HG03342 (cell line): ENCODE measurements around the gene RBPJ.
A peak's percentile ranks its signal among the peaks of the same experiment; 100 is the strongest.
"Not testable (repeated sequence)": the region's sequence is repeated elsewhere in the genome, so short reads cannot be mapped to it uniquely, and the experiment has no call there.

ENCODE experiments used
- ATAC-seq: cut with Tn5 transposase; IDR thresholded peaks from one replicate; pipeline ENCODE4 v1.9.1; 2021; ENCODE audit warnings: mild to moderate bottlenecking, moderate library complexity; ENCODE audit not compliant: unreplicated experiment

The RBPJ gene

DNA sequence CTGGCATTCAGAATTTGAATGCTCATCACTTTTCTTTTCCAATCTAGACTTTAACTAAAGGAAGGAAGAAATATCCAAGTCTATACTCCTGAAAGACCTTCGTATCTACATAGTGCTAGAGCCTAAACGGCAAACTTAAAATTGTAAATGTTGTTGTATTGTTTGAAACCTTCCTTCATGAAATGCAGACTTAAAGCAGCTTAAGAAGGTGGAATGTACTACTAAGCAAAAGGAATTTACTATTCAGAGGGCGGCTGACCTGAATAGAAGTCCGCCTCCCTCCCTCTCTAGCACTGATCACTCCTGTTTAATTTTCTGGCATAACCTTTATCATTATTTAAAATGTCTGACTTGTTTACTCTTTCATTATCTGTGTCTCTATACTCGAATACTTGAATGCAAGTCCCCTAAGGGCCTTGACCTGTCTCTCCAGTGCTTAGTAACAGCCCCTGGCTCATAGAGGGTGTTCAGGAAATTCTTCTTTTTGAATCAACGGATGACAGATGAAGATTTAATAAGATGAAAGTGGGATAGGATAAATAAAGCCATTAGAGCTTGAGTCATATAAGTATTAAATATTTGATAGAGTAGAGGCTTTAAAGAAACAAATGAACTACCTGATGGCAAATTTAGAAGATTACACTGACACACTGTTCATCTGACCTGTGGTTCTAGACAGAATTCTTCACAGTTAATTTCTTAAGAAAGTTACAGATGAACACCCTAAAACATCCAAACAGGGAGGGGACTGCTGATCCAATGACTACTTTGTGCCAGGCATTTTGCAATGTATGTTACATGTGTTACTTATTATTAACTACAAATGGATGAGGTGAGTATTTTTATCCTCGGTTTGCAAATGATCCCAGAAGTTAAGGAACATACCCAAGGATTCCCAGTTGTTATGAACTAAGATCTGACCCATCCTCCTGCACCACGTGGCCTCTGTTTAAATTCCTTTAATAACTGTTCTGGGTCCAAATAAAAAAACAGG, 20.2 kb upstream of the RBPJ start:
- ATAC-seq: no peak

DNA sequence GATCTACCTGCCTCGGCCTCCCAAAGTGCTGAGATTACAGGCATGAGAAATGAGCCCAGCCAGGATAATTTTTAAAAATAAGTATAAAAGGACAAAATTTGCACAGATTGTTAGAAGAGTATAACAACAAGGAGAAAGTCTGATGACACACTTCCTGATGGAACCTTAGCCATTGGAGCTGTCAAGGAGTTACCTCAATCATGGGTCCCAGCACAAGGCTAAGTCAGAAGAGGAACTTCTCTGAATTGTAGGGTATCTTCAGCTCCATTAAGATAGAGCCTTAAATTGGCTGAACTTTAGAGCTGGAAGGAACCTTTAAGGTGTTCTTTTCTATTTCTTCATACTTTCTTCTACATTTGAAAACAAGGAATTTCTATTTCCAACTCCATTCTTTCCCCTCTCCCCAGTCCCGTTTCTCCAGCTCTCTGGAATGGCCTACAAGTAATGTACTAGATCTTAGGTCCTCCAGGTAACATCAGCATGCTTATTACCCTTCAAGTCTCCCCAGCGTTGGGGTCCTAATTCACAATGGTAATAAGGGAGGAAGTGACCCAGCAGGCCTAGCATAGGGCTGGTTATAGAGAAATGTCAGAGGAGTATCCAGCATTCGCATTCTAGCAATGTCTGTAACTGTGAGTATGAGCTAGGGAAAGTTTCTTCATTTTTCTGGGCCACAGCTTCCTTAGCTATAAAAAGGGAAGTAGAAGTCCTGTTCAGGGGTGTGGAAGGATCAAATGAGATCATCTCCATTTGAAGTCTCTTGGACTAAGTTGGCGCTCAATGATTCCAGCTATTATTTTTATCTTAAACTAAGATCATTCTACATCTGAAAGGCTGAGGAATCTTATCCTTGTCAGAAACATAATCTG, 18.5 kb upstream of the RBPJ start:
- no peak for ATAC-seq

DNA sequence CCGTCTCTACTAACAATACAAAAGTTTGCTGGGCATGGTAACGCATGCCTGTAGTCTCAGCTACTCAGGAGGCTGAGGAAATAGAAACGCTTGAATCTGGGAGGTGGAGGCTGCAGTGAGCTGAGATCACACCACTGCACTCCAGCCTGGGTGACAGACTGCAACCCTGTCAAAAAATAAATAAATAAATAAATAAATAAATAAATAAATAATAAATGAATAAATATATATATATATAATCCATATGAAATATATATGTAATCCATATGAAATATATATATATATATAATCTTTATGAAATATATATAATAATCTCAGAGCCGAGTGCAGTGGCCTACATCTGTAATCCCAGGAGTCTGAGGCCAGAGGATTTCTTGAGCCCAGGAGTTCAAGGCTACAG, 17.8 kb upstream of the RBPJ start:
- ATAC-seq: no peak

DNA sequence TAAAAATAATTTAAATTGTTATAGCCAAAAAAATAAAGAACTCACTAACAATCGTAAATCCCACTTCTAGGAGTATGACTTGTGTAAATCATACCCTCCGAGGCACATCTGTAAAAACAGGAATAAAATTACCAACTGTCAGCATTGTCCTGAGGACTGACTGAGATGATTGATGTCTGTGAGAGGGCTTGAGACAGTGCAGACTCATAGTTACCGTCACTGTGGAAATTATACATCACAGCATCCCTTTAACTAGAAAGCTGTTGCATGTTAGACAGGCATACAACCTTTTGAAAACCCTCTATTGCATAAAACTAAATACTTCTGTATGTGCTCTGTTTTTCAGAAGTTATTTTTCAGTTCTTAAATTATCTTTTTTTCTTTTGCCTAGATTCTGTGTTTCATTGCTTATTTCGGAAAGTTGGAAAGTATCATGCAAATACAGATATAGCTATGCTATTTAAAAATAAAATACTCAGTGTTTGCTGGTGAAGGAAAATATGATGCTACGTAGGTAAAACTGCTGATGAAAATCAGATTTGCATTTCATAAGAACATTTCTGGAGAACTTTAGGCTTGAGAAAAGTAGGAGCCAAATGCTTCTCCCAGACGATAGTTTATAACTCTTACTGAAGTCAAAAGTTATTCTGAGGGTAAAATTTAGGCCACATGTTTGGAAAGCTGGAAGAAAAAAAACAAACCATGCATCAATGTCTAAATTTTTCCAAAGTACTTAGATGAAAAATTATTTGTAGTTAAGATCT, 13.6 kb upstream of the RBPJ start:
- no peak for ATAC-seq

DNA sequence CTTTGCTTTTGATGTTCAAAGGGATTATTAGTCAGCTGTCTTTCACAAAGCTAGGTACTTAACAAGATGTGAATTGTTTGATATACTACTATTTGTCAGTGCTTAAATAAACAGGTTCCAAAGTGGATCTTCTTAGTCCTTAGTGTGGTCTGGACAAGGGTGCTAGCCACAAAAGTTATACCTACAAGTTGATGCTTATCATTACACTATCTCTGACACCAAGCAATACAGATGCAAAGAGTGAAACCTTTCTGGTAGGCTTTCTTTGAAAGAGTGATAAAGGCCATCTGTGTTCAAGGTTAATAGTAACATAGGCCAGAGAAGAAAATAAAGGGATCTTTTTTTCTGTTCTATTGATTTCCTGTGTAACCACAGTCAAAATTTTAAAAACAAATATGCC, 12.2 kb upstream of the RBPJ start:
- ATAC-seq: no peak

DNA sequence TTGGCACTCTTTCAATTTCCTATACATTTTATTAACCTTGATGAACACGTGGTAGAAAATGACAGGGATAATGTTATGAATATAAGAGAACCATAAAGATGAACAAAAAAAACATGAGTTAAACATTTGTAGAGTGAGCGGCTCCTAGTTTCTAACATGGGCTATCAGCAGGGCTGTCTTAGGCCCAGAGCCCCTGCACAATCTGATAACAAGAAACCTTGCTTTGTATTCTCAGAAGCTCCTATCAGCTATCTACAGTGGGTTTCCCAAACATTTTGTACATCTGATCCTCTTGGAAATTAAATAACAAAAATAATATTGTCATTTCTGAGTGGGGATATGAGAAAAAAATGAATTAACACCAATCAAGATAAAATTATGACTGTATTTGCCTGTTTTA, 10.6 kb upstream of the RBPJ start:
- ATAC-seq: no peak

DNA sequence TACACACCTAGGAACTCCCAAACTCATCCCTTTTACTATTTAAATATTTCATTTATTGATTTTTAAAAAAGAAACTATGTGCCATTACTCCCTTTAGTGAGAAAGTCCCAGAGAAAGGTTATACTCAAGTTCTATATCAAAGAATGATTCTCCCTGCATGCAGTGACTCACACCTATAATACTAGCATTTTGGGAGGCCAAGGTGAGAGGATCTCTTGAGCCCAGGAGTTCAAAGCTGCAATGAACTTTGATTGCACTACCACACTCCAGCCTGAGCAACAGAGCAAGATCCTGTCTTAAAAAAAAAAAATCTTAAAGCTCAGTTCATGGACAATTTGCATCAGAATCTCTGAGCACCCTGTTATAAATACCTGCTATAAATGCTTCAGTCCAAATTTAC, 9.2 kb upstream of the RBPJ start:
- ATAC-seq: no peak

DNA sequence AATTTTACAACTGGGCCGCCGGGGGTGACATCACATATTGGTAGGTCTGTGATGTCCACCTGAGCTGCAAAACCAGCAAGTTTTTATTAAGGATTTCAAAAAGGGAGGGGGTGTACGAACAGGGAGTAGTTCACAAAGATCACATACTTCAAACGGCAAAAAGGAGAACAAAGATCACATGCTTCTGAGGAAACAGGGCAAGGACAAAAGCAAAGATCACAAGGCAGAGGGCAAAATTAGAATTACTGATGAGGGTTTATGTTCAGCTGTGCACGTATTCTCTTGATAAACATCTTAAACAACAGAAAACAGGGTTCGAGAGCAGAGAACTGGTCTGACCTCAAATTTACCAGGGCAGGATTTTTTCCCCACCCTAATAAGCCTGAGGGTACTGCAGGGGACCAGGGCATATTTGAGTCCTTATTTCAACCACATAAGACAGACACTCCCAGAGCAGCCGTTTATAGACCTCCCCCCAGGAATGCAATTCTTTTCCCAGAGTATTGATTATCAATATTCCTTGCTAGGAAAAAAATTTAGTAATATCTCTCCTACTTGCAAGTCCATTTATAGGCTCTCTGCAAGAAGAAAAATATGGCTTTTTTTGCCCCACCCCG, 5.4 kb upstream of the RBPJ start:
- ATAC-seq: not testable (repeated sequence)

DNA sequence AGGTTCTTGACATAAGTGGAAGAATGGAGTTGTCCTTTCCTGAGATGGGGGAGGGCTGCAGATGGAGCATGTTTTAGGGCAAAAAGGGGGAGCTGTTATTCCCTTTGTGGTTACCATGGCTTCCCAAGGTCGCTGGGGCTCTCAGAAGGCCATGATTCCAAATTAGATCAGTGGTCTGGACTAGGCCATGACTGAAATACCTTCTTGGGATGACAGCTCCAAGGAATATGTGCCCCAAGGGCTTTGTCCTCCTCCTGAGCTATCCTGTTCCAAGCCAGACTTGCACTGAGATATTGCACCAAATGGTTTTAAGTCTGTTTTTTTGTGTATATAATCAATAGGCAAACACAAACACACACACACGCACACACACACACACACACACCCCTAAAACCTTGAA, 3.0 kb upstream of the RBPJ start:
- no peak for ATAC-seq

DNA sequence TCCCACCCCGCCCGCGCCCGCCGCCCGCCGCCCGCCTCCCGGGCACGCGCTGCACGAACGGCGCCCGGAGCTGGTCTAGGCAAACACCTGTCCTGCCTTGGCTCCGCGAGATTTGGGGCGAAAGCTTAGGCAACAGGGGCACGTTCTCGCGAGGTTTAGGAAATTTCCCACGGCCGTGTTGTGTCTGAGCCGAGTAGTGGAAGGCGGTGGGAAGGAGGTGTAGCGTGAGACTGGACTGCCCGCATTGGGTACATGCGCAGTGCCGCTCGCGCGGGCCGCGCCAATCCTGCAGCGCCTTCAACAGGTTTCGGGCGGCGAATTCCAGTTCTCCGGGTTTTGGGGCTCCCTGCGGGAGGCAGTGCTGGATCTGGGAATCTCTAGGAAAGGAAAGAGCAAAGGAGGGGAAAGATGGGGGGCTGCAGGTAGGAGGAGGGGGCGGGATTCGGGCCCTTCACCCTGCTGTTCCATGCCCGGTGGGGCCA, 1.3 kb upstream of the RBPJ start:
- ATAC-seq: peak; percentile 67

DNA sequence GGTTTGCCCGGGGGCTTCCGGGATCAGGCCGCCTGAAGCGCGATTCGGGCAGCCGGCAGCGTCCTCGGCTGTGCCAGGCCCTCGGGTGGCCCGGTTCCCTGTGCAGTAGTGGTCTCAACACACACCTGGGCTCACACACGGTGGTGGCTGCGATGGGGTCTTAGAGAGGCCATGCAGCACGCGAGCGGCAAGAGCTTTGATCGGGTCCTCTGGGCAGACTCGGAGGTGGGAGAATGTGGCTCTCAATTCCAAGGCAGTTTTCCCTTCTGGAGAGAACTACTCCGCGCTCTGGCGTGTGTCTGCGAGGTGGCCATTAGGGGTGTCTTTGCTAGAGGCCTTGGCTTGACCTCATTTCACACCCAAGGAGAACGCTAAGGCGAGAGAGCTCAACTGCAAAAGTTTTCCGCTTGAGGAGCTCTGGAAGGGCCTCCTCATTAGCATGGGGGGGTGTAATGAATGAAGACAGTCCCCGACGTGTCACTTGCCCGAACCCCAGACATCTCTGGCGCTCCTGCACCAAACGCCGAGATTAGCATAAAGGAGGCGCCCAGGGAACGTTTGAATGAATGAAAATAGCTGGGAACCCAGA, 771 bp upstream of the RBPJ start:
- peak; percentile 22 for ATAC-seq

DNA sequence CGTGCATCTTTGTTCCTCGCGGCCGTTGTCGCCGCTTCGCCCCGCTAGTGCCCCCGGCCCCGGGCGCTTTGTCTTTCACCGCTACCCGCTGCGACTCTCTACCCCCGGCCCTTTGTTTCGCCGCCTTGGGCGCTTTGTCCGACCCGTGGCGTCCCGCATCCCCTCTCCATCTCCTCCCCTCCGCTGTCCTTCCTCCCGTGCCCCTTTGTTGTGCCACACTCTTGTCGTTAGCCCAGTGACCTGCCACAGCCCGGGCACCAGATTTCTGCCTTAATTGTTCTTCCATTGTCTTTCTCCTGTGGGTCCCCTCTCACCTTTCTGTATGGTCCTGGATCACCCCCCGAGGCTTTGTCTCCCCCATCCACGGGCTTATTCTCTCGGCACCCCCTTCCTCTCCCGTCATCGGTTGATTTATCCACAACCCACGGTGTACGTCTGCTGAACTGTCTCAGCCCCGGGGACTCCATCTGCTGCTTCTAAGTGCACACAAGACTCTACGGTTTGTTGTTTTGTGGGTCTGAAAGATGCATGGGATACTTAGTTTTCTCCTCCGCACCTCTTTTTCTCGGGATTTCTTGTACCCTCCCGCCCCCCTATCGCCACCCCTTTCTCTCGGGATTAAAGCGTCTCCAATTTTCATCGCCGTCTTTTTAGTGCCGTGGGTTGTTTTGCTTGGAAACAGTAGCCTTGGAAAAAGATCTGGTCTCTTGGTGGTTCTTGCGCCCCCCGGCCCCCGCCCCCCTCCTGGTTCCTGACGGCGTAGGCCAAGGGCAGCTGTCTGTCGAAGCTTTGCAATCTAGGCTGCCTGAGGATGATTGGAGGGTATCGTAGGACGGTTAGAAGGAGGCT, 783 bp downstream of the RBPJ start:
- ATAC-seq: no peak

DNA sequence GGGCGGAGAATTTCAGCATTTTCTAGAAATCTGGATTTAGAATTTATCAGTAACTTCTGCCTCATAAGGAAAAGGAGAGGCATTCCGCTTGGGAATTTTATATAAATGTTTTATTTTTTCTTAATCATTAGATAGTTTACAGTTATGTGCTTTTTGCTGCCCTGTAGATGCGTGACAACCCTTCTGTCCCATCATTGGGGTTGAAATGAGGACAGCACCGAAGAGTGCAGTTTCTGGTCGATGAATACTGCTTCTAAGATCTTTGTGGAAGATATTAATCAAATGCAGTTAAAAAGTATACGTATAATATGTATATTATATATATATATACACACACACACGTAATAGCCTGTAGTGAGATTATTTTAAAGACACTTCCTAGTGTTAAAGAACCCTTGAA, 1.5 kb downstream of the RBPJ start:
- no peak for ATAC-seq

DNA sequence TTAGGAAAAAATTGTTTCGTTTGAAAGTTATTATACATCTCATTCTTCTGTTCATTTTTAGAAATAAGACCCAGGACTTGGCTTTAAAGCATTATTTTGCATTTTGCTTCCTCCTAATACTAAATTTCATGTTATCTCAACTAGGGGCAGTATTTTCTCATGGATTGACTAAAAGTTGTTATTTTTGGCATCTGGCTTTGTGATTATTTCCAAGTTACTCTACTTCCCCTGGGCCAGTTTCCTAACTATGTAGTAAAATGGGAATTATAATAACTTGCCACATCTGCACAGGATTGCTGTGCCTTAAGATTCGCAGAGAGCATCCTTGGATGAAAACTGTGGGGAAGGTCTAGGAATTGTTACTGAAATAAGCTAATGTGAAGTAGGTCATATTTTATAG, 3.0 kb downstream of the RBPJ start:
- ATAC-seq: no peak

DNA sequence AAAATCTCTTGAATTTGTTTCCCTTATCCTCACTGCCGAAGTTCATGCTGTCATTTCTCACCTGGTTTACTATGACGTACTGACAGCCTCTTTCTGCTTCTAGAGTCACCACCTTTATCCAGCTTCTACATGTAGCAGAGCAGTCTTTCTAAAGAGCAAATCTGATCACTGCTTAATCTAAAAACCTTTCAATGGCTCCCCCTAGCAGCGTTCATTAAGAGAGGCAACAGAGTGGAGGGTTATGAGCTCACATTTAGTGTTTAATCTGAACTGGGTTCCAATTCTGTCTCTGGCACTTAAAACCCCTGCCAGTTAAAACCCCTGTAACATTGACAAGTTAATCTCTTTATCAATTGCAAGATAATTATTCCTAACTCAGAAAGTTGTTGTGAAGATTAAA, 4.4 kb downstream of the RBPJ start:
- ATAC-seq: no peak

DNA sequence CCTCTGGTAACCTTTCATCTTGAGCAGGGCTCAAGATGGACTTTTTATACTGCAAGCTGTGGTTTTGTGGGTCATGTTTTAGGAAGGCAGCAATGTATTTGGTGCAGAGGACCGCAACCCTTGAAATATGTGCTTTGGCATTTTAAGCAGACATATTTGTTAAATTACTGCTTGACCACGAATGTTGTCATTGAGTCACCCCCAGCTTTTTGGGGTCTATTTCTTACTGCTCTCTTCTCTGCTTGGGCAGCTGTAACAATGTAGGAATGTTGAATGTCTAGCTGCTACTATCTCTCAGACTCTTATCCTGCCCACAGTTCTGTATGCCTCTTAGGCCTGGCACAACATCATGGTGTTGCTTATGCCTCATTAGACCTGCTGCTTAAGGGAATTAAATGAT, 6.0 kb downstream of the RBPJ start:
- ATAC-seq: no peak

DNA sequence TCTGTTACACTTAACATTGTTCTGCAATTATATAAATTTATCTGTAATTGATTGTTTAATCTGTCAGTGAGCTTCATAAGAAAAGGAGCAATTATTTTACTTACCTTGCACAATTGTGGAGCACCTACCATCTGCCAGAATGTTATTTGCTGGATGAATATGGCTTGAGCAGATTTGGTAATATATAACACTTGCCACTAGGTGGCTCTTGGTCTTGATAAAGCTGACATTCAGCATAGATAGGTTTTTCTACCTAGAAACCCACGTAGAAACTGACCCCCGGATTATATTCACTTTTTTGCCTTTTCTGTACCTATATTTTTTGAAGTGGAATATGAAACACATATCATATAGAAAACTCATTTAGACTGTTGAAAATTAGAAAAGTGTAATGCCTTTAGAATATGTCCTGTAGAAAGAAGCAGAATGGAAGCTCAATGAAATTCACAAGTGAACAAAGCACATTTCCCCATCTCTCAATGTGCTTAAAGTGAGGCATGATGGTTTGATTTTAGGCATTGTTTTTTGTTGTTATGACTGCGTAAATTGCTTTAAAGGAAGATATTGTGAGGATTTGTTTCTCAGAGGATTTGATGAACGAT, 9.5 kb downstream of the RBPJ start:
- peak; percentile 75 for ATAC-seq

DNA sequence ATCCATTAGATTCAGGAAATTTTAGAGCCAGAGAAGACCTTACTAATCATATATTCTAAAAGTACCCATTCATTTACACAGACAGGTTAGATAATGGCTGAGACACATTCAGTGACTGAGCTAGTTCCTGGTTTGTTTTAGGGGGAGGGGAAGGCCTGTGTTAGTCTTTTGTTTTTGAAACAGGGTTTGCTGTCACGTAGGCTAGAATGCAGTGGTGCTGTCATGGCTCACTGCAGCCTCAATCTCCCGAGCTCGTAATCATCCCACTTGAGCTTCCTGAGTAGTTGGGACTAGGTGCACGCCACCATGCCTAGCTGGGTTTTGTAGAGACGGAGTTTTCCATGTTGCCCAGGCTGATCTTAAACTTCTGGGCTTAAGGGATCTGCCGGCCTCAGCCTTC, 10.1 kb downstream of the RBPJ start:
- ATAC-seq: no peak
